NAMALWA (cell line): ENCODE results near the gene DCTD.

Experiments
- DNase-seq: peaks from one replicate; pipeline ENCODE4 v3.0.0-alpha.2; 2015; ENCODE audit warnings: low spot score

The DCTD gene

DNA sequence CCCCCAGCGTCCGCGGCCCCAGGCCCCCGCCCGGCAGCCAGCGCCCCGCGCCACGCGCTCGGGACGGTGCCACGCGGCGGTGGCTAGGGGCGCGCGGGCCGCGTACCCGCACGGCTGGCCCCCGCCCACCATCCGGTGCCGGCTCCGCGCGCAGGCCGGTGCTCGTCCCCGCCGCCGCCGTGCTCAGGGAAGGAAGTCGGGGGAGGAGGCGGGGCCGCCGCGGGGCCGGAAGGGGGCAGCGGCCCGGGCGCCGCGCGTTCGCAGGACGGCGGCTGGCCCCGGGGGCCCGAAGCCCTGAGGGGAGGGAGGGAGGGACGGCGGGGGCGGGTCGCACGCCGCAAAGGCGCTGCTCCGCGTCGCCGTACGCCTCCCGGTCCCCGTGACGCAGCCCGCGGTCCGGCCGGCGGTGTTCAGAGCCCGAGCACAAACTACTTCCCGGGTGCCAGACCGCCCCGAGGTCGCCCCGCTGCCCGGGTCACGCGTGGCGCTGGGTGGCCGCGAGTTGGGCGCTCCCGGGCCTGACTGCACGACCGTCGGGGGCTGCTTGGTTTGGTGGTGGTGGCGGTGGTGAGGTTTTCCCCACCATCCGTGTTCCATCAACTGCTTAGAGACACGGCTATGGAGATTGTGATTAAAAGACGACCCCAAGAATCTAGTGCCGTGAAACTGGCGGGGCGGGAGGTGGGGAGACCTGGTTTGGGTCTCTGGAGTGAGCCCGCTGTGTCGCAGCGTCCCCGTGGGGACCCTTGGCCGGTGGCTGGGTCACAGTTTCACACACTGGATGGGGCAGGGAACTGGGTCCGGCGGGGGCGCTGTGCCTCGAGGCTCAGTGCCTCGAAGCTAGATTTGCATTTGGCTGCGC is at the start of gene DCTD:
Gene DCTD, minus strand, starts transcription at position 205 of the 862 bp plus-strand sequence. CDS start 1,818 bp downstream, outside the sequence.
- peak; percentile 93 for DNase-seq

- DNase-seq: no peak
Measured at GRCh38 chr4:182960746-182961145, 43.6 kb upstream of the DCTD start.

GRCh38 chr4:182960228-182960627 is 43.0 kb upstream of the DCTD start:
- no peak for DNase-seq

DNA sequence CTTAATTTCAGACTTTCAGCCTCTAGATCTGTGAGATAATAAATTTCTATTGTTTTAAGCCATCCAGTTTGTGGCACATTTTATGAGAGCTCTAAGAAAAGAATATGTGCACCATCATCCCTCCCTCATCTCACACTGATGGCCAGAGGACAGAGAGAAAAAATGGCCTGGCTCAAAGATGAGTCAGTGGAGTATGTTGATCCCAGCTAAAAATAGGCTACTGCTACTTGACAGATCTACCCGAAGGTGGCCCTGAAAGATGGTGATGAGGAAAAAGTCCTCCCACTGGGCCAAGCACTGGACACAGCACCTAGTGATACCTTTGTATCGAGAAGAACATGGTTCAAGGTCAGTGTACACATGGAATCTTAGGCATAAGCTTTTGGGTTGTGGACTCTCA is 38.2 kb upstream of the DCTD start:
- DNase-seq: no peak

DNA sequence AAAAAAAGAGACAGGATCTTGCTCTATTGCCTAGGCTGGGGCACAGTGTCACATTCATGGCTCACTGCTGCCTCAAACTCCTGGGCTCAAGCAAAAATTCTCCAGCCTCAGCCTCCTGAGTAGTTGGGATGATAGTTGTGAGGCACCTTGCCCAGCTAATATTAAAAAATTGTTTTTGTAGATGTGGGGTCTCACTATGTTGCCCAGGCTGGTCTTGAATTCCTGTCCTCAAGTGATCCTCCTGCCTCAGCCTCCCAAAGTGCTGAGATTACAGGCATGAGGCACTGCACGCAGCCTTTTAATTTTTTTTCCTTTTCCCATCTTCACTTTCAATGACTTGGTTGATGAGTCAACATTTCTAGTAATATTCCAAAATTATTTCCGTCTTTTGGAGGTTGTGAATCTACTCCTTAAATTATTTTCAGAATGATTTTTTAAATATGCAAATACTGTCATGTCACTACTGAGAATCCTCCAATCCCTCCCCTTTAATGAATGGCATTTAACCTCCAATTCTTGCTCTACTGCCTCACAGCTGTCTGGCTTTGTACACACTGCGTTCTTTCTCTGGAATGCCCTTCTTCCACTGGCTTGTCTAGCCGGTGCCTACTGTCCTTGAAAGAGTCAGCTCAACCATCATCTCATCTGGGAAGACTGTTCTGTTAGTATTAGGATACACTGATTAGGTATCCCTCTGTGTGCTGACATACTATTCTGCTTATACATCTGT is 27.5 kb upstream of the DCTD start:
- DNase-seq: no peak

GRCh38 chr4:182939680-182940079 is 22.5 kb upstream of the DCTD start:
- DNase-seq: no peak

GRCh38 chr4:182938205-182938645 is 21.0 kb upstream of the DCTD start:
- peak; percentile 71 for DNase-seq

GRCh38 chr4:182937268-182938204 is 20.4 kb upstream of the DCTD start:
- DNase-seq: peak; percentile 14

GRCh38 chr4:182932651-182933050 is 15.5 kb upstream of the DCTD start:
- no peak for DNase-seq

- DNase-seq: no peak
Measured at GRCh38 chr4:182931691-182932345, 14.6 kb upstream of the DCTD start.

DNA sequence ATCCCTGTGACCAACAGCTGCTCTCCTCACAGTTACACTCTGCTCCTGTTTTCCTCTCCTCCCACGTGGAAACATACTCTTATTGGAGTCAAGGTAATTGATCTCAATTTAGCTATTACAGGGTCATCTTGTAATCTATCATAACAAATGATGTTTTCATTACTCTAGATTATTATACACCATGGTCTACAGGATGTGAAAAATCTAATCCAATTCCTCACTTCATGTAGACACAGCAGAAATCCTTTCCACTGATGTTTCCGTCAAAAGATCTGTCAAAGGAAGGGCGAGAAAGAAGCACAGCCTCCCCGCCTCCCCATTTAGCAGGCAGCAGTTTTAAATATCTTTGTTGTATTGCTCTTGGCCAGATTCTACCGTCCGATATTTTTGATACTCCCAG is 13.7 kb upstream of the DCTD start:
- no peak for DNase-seq

DNA sequence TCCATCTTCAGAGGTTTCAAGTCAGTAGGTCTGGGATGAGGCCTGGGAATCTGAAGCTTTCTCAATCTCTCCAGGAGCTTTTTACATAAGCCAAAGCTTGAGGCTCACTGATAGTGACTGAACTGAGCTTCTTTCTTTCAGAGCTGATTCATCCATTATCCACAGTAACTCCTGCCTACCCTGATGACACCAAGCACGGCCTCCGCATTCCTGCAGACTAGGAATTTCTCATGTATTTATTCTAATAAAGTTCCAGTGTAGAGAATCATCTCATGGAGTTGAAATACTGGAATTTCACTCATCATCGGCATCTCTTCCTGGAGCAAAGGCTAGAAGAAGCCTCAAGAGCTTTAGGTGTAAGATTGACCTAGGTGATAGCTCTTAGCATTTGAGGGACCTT is 12.1 kb upstream of the DCTD start:
- no peak for DNase-seq

- no peak for DNase-seq
Measured at GRCh38 chr4:182928061-182928460, 10.9 kb upstream of the DCTD start.

DNA sequence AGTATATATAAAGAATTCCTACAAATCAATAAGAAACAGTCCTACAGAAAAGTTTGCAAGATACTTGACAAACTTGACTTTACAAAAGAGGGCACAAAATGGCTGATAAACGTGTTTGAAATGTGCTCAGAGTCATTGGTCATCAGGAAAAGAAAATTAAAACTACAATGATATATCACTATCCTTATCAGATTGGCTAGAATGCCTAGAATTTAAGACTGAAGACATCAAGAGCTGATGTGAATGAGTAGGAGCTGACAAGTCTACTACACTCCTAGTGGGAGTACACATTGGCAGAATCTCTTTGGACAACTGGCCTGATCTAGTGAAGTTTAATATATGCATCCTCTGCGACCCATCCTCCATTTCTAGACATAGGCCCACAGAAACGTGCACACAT is 10.3 kb upstream of the DCTD start:
- no peak for DNase-seq

DNA sequence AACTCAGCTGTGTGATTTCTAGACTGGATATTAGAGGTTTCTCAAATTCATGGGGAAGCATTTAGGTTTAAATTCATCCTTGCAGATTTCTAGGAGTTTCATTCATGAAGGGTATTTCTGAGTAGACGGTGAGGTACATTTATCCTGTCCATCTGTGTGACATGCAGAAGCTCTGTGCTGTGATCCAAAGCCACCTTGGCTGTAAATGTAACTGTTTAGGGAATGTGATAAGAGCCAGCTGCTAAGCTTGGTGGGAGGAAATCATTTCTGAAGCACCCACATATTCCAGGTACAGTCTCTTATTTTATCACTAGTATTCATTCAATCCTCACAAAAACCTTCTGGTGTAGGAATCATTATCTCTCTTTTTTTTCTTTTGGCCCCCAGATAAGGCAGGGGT is 8.7 kb upstream of the DCTD start:
- DNase-seq: no peak

- DNase-seq: peak; percentile 87
Measured at GRCh38 chr4:182925298-182925757, 8.1 kb upstream of the DCTD start.

- DNase-seq: no peak
Measured at GRCh38 chr4:182924497-182924896, 7.3 kb upstream of the DCTD start.

DNA sequence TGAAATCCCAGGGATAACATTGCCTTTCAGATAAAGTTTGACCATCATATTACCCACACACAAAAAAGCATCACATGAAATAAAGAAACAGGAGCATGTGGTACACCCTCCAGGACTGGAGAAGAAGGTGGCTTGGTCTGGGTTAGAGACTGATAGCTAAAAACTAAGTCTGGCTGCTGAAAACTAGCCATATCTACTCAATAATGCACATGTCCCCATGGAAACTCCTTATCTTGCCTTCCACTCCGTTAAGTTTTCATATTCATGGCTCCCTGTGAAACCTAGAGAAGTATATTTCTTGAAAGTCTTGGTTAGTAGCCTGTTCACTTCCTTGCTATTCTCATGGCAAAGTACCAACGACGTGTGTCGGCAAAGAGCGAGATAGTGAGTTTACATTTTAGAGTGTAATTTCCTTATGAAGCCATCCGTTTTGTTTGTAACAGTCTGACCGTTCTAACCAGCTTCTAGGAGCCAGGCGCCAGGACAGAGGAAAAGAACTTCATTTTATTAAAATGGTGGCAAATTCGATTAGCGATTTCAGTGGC is 6.7 kb upstream of the DCTD start:
- DNase-seq: no peak

GRCh38 chr4:182923366-182923765 is 6.2 kb upstream of the DCTD start:
- no peak for DNase-seq

GRCh38 chr4:182922501-182923284 is 5.5 kb upstream of the DCTD start:
- no peak for DNase-seq
